ENCODE measurements around the gene ENGASE.
"Not testable (repeated sequence)": the region's sequence is repeated elsewhere in the genome, so short reads cannot be mapped to it uniquely, and the experiment has no call there.

GRCh38 chr17:79030636-79031035, 44.0 kb upstream of the ENGASE start:
- TF ChIP-seq GMEB1 (CRISPR knock-in tag; IDR thresholded peaks at IDR 0.05); ZNF274 (IDR thresholded peaks at IDR 0.05; ENCODE audit: borderline replicate concordance, low read depth, low read length); CTCF (IDR thresholded peaks at IDR 0.05 in 2 of 3, conservative IDR thresholded peaks at IDR 0.05 in 1 of 3; ENCODE audit: insufficient read depth in 2 of 3, low read depth in 1 of 3, low read length in 3 of 3); ETV6 (IDR thresholded peaks at IDR 0.05; ENCODE audit: borderline replicate concordance in 1 of 2, low read depth in 2 of 2, low read length in 1 of 2); ETV6 (CRISPR knock-in tag; IDR thresholded peaks at IDR 0.05; ENCODE audit: borderline replicate concordance); POLR2AphosphoS2 (IDR thresholded peaks at IDR 0.05; ENCODE audit: low read length): not testable (repeated sequence)
